NT2/D1 (cell line): ENCODE data around the gene PLCH2.

Source experiments
- SUZ12 ChIP-seq: IDR thresholded peaks from 2 replicates; pipeline ENCODE4 v1.6.1; 2011; ENCODE audit not compliant: insufficient read length, insufficient read depth; ENCODE audit errors: extremely low read depth
- YY1 ChIP-seq: IDR thresholded peaks from 2 replicates; pipeline ENCODE4 v1.6.1; 2011; ENCODE audit not compliant: insufficient read length, insufficient read depth
- ZNF274 ChIP-seq: IDR thresholded peaks from 2 replicates; pipeline ENCODE4 v1.6.1; 2011; ENCODE audit warnings: mild to moderate bottlenecking, low read depth, low read length

- TF ChIP-seq SUZ12 (no peak), ZNF274 (no peak), YY1 (no peak)
Measured at GRCh38 chr1:2528966-2529783, 53.1 kb downstream of the PLCH2 start.
